HG02938 (cell line): ENCODE measurements around the gene MAGIX.

Experiments
- ATAC-seq: cut with Tn5 transposase; IDR thresholded peaks from one replicate; pipeline ENCODE4 v1.9.1; 2021; ENCODE audit warnings: mild to moderate bottlenecking, moderate library complexity; ENCODE audit not compliant: unreplicated experiment

The MAGIX gene

DNA sequence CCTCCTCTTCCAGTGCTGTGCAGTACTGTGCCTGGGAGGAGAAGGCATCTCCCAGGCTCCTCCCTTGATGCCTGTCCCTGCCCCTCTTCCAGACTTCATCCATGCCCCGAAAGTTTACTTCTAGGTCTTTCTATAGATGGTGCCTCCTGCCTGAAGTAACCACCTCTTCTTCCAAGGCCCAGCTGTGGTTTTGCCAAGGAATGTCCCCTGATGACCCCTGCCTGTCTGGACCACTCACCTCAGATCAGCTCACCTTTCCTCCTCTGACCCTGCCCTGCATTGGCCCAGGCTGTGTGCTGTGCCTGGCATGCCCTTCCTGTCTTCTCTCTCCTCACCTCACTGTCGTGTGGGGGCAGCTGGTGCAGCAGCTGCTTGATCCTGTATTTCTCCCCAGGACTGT lies 16.8 kb downstream of the MAGIX start:
- no peak for ATAC-seq

DNA sequence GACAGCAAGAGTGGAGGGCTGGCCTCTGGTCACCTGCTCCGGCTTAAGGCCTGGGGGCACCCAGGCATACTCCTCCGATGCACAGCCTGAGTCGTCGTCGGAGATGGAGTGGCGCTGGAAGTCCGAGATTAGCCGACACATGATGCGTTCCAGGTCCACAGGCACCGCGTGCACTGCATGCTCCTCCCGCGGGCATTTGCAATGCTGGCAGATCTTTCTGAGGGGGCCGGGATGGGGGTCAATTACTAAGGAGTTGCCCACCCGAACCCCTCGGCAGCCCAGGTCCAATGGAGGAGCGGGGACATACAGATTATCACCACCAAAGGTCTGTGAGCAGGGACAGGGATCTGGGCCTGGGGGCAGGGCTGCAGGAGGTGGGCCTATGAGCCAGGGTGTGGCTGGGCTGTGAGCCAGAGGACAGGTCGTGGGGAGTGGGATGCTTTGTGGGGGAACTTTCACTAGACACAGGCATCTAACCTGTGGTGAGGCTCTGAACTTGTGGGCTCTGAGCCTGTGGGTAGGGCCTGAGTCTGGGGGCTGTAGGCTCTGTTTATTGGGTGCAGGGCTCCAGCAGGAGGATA lies 21.2 kb downstream of the MAGIX start:
- no peak for ATAC-seq

DNA sequence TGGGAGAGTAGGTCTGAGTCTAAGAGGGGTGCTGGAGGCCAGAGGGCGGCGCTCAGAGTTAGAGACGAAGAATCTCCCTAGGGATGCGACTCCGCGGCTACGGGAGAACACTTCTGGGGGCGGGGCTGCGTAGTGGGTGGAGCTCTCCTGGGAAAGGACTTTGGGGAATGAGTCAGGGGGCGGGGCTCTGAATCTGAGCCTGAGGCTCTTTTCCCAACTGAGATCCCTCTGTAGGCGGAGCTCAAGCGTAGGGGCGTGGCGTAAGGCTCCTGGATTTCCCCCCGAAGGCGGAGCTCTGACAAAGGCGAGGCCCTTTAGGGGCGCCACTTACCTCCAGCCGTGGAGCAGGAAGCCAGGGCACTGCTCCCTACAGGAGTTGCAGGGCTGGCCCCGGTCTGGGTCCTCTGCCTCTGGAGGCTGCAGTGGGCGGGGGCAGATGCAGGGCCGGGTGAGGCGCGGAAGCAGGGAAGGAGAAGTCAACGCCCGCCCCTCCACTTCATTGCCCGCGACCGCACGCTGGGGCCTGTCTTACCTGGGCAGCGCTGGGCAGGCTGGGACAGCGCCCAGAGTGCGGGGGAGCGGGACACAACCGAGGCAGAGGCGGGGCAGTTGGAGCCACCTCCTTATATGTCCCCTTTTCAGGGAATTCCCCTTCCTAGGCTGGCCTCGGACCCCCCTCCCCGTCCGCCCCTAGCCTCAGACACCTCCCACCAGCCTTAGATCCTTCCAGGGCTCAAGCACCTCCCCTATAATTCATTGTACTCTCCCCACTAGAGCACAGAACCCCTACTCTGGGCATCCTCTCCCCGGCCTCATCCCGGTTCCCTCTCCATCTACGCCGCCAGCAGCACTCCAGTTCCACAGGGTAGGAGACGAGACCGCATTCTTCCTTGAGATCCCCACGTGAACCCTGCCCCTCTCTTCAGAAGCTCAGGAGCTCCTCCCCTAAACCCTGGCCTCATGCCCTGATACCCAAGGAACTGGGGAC lies 22.0 kb downstream of the MAGIX start:
- no peak for ATAC-seq

DNA sequence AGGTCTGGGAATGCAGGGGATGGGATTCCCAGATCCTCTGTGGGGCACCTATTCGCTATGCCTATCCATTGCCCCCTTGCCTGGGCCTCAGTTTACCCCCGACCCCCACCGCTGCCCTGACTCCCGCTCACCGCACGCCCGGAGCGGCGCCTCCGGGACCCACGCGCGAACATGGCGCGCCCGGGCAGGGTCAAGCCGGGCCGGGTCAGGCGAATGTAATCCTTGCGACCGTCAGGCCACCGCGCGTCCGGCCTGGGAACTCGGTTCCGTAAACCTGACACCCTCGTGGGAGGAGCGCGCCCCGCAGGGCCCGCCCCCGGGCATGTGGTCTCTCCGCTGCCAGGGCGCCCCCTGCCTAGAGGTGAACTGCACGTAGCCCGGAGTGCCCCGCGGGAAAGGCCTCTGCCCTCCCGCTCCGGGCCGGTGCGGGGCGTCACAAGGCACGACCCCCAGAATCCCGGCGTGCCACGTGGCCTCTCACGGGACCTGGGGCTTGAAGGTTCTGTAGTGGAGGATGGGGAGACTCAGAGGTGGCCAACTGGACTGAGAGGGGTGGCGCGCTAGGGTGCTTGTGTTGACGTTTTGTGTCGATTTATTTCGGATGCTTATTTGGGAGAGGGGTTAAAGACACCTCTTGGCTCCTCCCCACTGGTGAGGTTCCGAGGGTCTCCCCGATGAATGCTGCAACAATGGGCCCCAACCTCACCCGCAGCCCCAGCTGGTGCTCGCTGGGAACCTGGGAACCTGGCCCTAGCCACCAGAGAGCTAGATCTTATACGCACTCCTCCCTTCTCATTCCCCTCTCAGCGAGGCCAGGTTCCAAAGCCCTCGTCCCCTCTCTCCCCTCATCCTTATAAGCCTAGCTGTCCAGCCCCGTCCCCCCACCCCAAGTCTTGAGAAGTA lies 23.8 kb downstream of the MAGIX start, which contains the start of gene PRICKLE3:
TSS of gene PRICKLE3 (minus strand) at position 249 of the 903 bp plus-strand sequence. CDS start at position 173, 76 bp downstream.
- ATAC-seq: no peak

DNA sequence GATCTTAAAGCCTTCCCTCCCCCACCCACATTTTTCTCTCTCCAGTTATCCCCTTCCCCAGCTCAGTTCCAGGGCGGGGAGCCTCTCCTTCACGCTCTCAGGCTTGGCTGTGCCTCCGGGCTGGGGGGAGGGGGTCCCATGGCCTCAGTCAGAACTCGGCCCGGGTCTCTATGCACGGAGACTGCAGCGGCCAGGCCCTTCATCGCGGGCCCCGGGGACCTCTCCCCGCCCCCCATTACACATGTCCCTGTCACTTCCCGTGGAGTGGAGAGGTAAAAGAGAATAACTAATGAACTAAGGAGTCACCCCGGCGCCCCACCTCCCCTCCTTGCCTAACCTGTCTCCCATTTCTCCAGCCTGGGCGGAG lies 24.5 kb downstream of the MAGIX start:
- no peak for ATAC-seq

DNA sequence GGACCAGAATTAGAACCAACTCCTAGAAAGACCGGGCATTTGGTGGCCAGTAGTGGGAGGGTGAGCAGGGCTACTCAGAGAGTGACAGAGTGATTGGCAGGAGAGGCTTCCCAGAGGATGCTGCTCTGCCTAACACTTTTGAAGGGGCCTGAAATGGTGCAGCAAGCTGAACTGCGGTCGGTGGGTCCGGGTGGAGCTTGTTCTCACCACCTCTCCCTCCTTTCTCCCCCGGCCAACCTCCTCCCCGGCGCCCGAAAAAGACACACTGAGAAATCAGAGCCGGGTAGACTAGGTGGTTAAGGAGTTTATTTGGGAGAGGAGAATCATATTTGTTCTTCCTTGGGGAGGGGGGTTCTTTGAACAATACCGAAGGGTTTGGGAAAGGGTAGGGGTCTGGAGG lies 25.0 kb downstream of the MAGIX start:
- ATAC-seq: no peak

DNA sequence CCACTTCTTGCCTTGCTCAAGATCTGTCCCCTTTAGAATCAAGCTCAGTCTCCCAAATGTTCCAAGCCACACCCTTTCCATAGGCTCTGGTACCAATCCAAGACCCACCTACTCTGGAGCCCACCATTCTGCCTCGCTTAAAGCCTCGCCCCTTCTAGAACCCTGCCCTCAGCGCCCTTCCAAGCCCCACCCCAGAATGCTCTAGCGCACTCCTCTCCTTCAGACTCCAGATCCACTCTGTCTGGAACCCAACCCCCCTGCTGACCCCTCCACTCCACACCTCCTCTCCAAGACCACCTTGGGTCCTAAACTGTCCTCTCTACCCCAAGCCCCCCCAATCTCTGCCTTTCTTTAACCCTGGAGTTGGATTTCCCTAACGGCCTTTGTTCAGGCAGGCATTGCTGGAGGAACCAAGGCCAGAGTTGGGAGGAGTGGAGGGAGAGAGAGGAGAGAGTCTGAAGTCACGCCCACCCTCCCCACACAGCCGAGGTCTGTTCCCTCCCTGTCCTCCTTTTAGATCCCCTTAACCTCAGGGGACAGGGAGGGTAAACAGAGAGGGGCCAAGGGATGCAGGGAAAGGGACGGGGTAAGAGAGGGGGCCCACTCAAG lies 26.0 kb downstream of the MAGIX start:
- ATAC-seq: no peak

DNA sequence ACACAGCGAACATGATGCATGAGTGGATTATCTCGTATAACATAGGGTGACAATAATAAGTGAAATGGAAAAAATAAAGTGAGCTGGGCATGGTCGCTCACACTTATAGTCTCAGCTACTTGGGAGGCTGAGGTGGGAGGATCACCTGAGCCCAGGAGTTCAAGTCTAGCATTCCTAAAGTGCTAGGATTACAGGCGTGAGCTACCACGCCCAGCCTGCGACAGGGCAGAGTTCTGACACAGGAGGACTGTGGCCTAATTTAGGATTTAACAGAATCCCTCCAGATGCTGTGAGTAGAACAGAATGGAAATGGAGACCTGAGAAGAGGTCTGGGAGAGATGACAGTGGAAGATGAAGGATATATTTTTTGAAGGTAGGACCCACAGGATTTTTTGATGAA lies 27.0 kb downstream of the MAGIX start:
- no peak for ATAC-seq

DNA sequence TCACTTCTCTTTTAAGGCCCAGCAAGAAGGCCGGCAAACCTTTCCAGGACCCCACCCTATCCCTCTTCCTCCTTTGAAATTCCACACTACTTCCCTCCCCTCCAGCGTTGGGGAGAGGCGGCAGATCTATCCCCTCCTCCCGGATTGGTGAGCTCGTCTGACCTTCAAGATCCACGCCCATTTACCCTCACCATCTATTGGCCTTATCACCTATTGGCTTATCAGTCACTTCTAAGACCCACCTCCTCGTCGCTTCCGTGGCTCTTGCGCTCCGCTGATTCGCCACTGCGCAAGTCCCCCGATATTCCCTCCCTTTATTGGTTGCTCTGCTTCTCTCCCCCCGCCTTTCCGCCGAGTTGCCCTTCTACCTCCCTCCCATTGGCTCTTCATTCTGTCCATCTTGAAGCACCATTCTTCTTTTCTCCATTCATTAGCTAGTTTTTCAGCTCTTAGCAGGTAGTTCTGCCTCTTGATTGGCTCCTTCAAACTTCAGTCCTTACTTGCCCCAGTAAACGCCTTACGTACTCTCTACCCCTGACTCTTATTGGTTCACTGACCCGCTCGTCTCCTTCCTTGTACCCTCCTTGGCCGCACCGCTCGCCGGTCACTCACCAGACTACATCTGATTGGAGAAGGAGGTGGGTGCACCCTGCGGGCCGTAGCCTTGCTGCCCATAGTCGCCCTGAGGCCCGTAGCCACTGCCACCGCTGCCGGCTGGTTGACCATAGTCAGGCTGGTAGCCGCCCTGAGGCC lies 28.4 kb downstream of the MAGIX start:
- peak; percentile 95 for ATAC-seq

DNA sequence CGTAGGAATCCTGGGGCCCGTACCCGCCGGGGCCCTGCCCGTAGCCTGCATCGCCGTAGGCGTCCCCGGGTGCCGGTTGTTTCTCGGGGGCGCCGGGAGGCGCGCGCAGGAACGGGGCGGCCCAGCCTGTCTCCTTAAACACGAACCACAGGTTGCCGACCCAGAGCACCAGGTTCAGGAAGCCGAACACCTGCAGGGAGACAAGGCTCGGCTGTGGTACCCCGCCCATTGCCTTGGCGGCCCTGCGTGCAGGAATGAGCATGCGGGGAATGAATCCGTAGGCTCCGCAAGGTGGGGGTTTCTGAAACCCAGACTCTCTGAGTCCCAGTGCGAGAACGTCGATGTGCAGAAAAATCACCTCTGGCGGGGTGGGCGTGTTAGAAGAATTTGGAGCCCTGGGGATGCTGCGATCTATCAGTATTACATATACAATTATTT lies 29.0 kb downstream of the MAGIX start:
- ATAC-seq: peak; percentile 10

DNA sequence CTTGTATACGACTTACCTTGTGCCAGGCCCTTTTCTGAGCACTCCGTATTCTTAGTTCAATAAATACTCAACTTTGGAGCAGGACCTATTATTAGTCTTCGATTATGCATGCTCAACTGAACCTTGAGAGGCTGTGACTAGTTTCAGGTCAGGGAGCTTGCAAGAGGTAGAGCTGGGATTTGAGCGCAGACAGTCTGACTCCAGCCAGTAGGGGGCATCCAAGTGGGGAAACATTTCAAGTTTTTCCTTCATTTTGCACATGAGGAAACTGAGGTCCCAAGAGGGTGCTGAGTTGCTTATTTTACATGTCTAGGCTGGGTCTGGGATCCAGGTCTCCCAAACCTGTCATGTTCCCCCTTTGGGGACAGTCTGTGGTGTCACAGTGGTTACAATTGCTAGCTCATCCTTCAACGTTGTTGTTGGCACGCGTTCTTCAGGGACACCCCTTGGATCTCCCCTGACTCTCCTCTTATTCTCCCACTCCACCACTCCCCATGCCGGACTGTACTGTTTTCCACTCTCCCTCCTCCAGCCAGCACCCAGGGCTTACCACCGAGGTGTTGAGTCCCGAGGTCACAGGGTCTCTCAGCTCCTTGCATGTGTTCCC lies 30.3 kb downstream of the MAGIX start:
- ATAC-seq: no peak

DNA sequence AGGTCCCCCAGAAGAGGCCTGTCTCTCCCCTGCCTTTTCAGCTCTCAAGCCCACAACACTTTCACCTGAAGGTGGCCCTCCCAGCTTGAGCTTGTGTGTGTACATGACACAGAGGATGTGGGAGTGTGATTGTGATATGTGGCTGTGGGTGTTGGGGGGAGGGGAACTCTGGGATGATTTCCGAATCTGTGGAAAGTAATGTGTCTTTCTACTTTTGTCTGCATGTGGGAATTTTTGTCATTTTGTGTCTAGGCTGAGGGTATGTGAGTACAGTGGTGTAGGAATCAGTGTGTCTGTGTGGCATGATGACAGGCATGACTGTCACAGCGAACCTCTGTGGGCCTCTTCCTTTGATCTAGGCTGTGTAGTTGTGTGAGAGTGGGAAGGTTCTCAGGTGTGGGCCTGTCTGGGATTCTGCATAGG lies 31.0 kb downstream of the MAGIX start:
- ATAC-seq: no peak

DNA sequence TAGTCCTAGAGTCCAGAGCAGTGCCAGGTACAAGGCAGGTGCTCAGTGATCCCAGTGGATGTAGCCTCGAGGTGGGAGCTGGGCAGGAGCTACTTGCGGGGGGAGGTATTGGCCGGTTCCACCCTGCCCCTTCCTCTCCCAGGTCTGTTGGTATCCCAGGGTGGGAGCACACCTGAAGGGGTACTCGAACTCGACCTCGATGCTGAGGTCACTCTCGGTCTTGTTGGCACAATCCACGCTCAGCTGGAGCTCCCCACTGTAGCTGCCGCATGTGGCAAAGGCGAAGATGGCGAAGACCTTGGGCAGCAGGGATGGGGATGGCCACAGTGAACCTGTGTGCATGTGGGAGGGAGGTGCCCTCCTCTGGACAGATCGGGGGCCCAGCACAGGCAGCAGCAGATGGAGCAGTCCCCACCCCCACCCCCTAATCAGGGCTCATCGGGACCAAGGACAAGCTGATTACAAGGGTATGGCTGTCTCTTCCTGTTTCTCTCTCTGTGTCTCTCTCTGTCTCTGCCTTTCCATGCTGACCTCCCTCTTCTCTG lies 35.1 kb downstream of the MAGIX start:
- no peak for ATAC-seq

DNA sequence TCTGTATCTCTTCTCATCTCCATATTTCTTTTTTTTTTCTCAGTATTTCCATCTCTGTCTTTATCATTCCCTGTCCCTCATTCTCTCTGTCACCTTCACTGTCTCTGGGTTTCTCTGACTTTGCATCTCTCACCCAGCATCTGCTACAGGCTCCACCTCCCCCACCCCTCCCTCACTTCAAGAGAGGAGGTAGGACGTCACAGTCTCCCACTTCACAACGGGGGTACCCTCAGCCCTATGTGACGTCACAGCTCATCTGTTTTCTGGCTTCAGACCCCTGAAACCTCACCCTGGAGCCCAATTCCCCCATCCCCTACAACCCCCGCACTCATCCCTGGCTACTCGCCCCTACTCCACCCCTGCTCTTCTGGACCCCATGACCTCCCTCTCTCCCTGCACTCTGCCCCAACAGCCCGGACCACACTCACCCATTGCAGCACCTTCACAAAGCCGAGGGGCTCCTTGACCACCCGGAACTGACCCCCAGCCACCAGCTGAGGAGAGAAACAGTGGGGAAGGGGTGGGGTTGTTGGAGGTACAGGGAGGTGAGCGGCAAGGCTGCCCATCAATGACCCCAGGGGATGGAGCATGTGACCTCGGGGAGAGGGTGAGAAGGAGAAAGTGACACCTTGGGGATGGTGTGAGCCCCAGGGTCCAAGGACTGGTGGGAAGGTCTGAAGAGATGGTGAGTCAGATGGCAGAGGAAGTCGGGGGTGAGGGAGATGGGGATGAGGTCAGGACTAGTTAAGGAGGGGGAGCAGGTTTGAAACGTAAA lies 36.2 kb downstream of the MAGIX start:
- no peak for ATAC-seq

DNA sequence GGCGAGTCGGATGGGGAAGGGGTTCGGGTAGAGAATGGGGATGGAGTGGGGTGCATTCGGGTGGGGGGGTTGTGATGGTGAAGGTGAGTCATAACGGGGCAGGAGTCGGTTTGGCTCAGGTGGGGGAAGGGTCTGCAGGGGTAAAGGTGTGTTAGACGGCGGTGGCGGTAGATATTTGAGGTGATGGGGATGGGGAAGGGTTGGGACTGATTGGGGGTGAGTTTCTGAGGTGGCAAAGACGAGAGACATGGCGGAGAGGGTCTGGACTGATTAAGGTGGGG lies 36.7 kb downstream of the MAGIX start:
- ATAC-seq: no peak

DNA sequence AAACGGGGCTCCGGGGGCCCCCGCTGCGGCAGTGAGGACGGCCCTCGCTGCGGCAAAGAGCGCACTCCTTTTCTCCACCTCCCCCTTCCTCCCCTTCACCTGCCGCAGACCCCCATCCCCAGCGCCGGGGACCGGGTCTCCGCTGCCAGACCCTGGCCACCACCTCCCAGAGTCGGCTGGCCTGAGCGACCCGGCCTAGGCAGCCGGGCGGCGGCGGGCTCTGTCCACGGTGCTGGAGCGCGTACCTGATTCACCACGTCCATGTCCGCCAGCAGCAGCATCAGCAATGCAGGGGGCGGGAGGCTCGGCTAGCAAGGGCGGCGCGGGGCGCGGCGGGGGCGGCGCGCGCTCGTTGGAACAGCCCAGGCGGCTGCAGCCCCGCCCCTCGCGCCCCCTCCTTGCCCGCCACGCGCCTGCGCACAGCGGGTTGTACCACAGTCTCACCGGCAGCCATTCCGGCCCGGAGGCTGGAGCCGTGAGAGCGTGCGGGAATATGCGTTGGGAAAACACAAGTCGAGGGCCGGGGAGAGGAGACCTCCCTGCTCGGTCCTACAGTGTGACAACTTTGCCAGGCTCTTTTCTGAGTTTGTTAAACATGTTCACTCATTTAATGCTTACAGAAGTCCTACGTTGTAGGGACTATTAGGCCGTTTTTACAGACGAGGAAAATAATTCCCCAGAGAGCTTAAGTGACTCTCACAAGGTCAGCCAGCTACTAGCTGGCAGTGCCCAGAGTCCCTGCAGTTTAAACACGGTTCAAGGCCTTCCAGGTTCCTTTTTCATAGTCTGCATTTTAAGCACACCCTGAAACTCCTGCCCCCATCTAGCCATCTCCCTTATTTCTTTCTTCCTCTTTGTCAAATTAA lies 37.6 kb downstream of the MAGIX start, which contains the start of gene SYP:
TSS of gene SYP (minus strand) at position 288 of the 866 bp plus-strand sequence. CDS start at position 281, 7 bp downstream.
- peak; percentile 93 for ATAC-seq

DNA sequence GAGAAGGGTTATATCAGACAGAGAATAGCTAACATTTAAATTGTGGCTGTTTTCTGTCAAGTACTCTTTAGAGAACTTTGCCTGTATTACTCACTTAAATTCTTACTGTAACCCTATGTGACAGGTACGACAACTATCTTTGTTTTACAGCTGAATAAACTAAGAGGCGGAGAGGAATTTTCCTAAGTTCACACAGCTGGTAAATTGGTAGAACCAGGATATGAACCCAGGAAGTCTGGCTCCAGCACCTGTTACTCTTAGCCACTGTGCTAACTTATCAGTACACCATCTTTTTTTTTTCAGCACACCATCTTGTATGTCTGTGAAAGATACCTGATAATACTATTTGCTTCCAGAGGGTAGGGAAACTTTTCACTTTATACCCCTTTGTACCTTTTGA lies 39.5 kb downstream of the MAGIX start:
- no peak for ATAC-seq

DNA sequence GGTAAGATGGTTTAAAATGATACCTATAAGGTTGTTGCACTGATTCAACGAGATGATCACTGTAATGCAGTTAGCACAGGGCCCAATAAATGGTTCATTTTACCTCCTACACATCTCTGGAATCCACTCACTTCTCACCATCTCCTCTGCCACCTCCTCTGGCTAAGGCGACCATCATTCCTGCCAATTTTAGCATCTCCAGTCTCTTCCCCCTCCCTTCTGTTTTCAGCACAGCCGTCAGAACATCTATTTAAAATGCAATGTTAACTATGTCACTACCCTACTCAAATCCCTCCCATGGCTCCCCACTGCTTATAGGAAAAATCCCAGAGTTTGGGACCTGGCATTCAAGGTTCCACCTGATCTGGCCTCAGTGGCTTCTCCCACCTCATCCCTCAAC lies 41.0 kb downstream of the MAGIX start:
- ATAC-seq: no peak
